ENCODE results near the gene CFAP68. TPM values are rescaled to one million over a fixed set of nuclear protein-coding genes. Genes with fewer than 3 reads are reported as not detected.

CFAP68 gene
- total and polyA plus RNA-seq, 2 of the 8 experiments (the other 6 are each of a cell fraction or from before 2014, with no cell fraction given) = 21.4 to 43.1 TPM

GRCh38 chr11:111837366-111837891 is 41.9 kb upstream of the CFAP68 start (continued):
- TF ChIP-seq, protein P1, sequence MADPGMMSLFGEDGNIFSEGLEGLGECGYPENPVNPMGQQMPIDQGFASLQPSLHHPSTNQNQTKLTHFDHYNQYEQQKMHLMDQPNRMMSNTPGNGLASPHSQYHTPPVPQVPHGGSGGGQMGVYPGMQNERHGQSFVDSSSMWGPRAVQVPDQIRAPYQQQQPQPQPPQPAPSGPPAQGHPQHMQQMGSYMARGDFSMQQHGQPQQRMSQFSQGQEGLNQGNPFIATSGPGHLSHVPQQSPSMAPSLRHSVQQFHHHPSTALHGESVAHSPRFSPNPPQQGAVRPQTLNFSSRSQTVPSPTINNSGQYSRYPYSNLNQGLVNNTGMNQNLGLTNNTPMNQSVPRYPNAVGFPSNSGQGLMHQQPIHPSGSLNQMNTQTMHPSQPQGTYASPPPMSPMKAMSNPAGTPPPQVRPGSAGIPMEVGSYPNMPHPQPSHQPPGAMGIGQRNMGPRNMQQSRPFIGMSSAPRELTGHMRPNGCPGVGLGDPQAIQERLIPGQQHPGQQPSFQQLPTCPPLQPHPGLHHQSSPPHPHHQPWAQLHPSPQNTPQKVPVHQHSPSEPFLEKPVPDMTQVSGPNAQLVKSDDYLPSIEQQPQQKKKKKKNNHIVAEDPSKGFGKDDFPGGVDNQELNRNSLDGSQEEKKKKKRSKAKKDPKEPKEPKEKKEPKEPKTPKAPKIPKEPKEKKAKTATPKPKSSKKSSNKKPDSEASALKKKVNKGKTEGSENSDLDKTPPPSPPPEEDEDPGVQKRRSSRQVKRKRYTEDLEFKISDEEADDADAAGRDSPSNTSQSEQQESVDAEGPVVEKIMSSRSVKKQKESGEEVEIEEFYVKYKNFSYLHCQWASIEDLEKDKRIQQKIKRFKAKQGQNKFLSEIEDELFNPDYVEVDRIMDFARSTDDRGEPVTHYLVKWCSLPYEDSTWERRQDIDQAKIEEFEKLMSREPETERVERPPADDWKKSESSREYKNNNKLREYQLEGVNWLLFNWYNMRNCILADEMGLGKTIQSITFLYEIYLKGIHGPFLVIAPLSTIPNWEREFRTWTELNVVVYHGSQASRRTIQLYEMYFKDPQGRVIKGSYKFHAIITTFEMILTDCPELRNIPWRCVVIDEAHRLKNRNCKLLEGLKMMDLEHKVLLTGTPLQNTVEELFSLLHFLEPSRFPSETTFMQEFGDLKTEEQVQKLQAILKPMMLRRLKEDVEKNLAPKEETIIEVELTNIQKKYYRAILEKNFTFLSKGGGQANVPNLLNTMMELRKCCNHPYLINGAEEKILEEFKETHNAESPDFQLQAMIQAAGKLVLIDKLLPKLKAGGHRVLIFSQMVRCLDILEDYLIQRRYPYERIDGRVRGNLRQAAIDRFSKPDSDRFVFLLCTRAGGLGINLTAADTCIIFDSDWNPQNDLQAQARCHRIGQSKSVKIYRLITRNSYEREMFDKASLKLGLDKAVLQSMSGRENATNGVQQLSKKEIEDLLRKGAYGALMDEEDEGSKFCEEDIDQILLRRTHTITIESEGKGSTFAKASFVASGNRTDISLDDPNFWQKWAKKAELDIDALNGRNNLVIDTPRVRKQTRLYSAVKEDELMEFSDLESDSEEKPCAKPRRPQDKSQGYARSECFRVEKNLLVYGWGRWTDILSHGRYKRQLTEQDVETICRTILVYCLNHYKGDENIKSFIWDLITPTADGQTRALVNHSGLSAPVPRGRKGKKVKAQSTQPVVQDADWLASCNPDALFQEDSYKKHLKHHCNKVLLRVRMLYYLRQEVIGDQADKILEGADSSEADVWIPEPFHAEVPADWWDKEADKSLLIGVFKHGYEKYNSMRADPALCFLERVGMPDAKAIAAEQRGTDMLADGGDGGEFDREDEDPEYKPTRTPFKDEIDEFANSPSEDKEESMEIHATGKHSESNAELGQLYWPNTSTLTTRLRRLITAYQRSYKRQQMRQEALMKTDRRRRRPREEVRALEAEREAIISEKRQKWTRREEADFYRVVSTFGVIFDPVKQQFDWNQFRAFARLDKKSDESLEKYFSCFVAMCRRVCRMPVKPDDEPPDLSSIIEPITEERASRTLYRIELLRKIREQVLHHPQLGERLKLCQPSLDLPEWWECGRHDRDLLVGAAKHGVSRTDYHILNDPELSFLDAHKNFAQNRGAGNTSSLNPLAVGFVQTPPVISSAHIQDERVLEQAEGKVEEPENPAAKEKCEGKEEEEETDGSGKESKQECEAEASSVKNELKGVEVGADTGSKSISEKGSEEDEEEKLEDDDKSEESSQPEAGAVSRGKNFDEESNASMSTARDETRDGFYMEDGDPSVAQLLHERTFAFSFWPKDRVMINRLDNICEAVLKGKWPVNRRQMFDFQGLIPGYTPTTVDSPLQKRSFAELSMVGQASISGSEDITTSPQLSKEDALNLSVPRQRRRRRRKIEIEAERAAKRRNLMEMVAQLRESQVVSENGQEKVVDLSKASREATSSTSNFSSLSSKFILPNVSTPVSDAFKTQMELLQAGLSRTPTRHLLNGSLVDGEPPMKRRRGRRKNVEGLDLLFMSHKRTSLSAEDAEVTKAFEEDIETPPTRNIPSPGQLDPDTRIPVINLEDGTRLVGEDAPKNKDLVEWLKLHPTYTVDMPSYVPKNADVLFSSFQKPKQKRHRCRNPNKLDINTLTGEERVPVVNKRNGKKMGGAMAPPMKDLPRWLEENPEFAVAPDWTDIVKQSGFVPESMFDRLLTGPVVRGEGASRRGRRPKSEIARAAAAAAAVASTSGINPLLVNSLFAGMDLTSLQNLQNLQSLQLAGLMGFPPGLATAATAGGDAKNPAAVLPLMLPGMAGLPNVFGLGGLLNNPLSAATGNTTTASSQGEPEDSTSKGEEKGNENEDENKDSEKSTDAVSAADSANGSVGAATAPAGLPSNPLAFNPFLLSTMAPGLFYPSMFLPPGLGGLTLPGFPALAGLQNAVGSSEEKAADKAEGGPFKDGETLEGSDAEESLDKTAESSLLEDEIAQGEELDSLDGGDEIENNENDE (IDR thresholded peaks at IDR 0.05; ENCODE audit: insufficient replicate concordance, low read length) = no peak
- TF ChIP-seq SIN3A (conservative IDR thresholded peaks at IDR 0.05 in 1 of 2, IDR thresholded peaks at IDR 0.05 in 1 of 2; ENCODE audit: low read depth in 1 of 2, low read length in 2 of 2) (no peak), SIX5 (IDR thresholded peaks at IDR 0.05; ENCODE audit: low read depth, low read length) (no peak), CHD1 (IDR thresholded peaks at IDR 0.05; ENCODE audit: low read depth, low read length) (no peak)
